ENCODE measurements around the gene HOXB1.
"Not testable (repeated sequence)": the region's sequence is repeated elsewhere in the genome, so short reads cannot be mapped to it uniquely, and the experiment has no call there.

Gene HOXB1

DNA sequence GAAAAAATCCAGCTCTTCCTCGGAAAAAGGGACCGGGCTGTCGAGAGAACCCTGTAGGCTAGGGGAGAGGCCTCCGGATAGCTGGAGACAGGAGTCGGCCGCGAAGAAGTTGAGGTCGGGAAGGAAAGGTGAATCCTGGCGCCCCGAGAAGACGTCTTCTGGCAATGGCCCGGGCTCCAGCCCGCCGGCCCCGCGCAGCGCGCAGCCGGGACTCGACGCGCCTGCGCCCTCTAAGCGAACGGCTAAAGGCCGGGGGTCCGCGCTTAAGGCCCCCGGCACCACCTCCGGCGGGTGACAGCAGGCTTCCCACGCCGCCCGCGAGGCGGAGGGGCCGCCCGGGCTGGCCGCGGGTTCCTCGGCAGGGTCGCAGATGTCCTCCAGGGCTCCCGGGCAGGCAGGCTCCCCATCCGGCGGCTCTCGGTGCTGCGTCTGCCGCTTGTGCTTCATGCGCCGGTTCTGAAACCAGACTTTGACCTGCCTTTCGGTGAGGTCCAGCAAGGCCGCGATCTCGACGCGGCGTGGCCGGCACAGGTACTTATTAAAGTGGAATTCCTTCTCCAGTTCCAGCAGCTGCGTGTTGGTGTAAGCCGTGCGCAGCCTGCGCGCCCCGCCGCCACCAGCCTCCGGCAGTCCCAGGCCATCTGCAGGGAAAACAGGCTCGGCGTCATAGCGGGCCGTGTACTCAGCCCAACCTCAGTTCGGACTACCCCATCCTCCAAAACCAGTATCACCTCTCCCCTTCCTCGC lies 12.5 kb upstream of the HOXB1 start:
- no peak for DNase-seq (ENCODE audit: low read depth)

DNA sequence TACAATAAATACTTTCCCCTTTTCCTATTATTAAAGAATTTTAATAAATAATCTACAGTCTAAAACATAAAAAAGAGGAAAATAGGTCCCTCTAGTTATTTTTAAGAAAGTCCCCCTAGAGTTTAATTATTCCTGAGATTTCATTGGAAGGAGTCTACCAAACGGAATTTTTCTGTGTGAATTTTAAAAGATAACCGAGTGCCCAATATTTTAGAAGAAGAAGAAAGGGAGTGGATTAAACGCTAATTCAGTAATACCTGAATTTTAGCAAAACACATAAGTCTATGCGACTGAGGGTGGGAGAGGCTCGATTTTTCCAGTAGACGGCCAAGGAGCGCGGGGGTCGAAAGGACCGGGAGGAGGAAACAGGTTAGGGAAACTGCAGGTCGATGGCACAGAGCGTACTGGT lies 11.9 kb upstream of the HOXB1 start:
- DNase-seq (ENCODE audit: low read depth) = no peak

DNA sequence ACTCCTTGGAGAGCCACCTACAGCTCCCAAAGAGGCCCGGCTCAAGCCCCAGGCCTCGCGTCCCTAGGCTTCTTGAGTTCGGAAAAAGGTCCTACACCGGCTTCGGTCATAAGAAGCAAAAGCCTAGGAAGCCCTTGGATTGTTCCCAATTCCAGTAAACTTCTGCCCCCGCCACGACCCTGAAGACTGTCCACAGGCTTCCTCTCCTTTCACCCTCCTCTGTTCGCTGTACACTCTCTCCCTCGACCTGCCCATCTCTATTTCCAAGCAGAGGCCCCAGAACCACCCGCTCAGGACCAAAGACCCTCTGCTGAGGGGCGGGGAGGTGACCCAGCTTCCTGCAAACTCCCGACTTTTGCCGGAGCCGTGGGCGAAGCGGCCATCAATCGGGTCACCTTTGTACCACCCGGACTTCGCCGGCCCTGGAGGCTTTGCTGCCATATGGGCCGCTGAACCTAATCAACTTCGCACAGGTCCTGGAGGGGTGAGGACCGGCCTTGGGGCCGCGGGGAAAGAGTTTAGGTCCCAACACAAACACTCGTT lies 11.4 kb upstream of the HOXB1 start:
- DNase-seq (ENCODE audit: low read depth) = no peak

DNA sequence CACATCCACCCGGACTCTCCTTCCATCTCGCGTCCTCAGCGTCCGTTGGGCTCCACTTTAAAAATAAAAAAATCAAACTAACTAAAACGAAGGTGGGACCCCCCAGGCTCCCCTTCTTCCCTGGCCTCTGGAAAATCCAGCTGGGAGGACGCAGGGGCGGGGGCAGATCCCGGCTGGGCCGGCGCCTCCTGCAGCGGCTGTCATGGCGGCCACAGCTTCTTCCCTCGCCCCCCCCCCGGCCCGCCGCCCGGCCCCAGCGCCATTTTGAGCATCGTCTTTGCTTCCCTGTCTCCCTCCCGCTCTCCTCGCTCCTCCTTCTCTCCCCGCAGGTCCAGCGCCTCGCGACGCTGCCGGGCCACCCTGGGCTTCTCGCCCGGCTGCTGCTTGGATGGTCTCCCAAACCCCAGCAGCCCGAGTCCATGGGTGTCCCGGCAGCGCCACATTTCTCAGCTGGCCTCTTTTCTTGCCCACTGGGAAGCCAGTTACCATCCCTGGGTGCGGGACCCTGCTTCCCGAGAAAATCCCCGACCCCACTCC lies 10.8 kb upstream of the HOXB1 start:
- DNase-seq (ENCODE audit: low read depth) = no peak

DNA sequence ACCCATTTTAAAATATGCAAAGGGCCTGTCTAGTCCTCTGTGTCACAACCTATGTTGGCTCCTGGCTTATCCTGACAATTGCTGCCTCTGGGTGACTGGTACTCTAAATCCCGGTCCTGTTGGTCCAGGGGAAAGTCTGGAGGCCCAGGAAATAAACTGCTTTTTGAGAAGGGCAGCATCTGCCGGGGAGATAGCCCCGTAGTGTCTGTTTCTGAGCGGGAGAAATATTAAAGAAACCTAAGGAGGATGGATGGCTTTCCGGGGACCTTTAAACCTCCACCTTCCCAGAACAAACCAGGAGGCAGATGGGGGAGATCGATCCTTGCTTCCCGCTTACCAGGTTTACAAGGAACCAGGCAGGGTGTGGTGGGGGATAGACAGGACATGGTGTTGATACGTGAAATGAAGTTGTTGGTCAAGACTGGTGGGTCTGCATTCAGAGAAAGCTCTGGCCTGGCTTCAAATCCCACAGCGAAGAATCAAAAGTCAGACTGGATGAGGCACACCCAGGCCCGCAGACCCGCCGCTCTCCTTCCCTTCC lies 10.3 kb upstream of the HOXB1 start:
- DNase-seq (ENCODE audit: low read depth) = no peak

DNA sequence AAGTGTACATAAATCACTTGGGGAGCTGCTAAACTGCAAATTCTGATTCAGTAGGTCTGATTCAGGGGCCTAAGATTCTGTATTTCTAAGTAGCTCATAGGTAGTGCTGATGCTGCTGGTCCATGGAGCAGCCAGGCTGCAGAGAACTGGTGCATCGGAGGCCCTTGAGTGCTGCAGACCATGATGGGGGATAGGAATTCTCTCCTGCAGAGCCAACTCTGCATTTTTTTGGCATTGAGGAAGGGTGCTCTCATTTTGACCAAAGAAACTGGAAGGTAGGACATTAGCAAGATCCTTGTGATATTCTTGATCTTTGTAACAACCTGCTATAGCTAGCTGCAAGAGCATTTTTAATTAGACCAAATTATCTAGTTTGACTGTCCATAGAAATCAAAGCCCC lies 9.4 kb upstream of the HOXB1 start:
- DNase-seq (ENCODE audit: low read depth) = no peak

DNA sequence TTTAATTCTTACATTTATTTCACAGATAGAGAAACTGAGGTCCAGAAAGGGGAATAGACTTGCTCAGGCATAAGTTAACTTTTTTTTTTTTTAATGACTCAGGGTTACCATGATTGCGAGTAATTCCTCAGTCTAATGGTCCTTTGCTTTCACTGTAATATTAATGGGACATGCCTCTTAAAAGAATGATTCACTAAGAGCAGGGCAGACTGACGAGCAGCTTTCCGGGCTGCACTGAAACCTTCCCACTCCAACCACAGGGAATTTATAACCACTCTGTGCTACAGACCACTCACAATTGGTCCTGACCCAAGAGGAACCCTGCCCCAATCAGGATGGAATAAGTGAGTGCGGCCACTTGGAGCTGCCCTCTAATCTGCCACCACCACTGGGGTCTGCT lies 8.4 kb upstream of the HOXB1 start:
- peak; percentile 80 for DNase-seq (ENCODE audit: low read depth)

DNA sequence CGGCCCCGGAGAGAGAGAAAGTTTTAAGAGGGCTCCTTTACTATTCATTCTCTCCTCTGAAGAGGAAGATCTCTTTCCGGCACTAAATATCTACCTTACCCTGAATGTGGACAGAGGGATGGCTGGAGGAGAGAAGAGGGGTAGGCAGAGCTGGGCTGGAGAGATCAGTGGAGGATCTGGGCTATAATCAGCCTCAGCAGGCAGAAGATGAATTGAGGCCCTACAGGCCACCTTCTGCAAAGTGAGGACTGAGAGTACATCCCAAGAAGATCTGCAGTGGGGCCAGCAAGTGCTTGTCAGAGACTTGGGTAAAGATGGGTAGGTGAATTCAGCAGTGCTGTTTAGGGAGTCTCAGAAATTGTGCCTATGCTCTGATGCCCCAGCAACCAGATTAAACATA lies 6.5 kb upstream of the HOXB1 start:
- no peak for DNase-seq (ENCODE audit: low read depth)

DNA sequence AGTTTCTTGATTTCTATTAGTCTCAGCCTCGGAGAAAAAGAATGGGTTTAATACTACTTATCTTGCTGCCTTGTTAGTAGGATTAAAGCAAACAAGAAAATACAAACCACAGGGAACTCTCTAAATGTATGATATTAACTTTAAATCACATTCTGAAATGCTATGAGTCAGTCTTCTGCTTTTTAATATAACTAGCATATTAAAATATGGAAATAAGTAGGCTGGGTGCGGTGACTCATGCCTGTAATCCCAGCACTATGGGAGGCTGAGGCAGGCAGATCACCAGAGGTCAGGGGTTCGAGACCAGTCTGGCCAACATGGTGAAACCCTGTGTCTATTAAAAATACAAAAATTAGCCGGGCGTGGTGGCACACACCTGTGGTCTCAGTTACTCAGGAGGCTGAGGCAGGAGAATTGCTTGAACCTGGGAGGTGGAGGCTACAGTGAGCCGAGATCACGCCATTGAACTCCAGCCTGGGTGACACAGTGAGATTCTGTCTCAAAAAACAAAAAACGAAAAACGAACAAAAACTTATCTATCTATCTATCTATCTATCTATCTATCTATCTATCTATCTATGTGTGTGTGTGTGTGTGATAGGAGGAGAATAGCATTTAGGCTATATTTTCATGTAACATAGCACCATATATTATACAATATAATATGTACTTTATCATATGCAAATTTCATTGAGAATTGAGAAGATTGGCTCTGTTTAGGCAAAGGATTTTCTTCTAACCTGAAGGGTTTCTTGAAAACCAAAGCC lies 5.2 kb upstream of the HOXB1 start:
- DNase-seq (ENCODE audit: low read depth) = not testable (repeated sequence)

DNA sequence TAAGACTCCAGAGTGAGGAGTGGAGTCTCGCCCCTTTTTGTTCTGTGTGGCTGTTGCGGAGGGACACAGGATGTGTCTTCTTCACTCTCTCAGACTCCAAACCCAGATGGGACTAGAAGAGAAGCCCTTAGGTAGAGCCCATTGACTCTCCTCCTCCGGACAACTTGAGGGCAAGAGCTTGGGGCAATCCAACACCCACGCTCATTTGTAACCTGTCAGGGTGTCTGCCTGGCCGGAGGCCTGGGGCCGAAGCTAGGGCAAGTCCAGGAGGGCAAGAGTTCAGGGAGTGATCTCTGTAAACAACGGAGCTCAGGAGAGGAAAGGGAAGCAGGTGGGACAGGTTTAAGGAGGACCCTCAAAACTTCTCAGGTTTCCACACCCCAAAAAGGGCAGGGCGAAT lies 1.4 kb upstream of the HOXB1 start:
- no peak for DNase-seq (ENCODE audit: low read depth)

DNA sequence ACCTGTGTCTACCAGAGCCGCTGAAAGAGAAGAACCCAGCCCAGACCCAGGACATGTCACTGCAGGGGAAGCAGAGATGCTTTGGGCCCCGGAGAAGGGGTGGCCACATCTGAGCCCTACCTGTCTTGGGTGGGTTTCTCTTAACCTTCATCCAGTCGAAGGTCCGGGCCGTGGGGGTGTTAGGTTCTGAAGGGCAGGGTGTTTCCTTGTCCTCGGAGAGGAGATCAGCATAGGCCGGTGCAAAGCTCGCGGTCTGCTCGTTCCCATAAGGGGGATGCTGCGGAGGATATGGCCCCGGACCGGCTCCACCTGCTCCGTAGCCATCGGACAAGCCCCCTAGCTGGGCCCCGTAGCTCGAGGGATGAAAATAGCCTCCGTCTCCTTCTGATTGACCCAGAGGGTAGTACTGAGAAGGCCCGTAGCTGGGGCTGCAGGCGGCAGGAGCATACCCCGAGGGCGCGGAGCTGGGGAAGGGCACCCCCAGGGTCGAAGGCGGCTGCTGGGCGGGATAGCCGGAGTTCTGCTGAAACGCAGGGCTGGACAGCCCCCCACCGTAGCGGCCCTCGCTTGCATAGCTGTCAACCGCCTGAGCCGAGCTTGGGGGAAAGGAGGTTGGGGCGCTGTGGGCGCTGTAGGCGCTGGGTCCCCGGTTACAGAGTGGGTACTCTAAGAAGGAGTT lies 464 bp downstream of the HOXB1 start:
- DNase-seq (ENCODE audit: low read depth) = no peak

DNA sequence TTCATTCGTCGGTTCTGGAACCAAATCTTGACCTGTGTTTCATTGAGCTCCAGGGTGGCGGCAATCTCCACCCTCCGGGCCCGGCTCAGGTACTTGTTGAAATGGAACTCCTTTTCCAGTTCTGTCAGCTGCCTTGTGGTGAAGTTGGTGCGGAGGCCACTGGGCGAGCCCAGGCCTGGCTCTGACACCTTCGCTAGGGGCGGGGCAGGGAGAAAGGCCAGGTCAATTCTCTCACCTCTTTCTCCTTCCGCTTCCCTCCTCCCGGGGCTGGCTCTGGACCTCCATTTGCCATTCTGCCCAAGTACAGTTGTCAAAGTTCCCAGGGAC lies 1.2 kb downstream of the HOXB1 start:
- DNase-seq (ENCODE audit: low read depth) = no peak

DNA sequence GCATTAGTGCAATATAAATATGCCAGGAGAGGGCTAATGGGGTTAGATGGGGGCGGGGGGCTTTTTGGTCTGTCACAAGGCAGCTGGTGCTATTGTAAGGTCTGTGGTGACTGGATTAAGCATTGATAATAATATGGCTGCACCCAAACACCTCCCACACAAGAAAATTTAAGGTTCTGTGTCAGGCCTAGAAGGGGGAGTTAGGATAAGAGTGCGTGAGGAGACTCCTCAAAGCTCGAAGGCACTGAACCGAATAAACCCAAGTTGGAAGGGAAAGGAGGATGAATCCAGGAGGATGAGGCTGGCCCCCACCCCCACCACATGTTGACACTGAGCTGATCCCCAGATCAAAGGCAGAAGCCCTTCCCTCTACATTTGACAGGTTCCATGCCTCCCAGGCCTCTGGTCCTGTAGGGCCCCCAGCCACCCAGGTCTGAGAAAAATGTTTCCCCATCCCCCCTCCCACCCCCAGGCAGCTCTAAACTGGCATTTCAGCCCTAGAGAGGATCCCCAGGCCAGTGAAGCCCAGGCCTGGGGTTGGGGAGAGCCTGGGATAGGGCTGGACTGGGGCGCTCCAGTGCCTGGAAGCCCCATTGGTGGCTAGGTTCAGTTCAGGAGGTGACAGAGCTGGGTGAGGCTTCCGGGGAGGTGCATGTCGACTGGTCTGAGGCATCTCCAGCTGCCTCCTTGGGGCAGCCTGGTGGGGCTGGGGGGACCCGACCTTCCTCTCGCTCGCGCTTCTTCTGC lies 1.7 kb downstream of the HOXB1 start:
- no peak for DNase-seq (ENCODE audit: low read depth)

DNA sequence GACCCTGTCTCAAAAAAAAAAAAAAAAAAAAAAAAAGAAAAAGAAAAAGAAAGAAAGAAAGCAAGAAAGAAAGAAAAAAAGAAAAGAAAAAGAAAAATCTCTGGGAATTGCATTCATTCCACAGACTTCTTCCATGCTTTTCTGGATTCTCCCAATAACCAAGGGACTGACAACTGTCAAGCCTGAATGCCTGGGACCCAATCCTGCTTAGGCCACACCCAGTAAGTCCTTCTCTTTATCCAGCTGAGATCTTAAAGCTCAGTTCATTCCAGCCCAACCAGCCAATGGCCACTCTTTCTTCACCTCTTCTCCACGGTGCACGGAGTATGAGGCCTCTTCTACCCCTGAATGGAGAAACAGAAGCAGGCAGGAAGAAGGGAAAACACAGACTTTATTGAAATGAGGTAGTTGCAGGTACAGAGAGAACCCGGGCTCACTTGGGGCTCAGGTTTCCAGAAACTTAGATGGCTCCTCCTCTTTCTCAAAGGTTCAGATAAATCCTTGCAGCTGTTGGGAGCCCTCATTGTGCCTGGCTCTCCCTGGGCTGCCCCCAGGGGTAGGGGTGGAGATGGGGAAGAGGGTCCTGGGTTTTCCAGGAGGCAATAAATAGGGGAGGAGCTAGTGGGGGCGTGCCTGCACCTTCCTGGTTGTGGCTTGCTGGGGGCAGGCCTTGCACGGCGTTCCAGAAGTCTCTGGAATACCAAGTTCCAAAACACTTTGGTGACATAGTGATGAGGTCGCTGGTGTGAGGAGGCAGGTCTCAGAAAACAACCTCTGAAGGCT lies 2.5 kb downstream of the HOXB1 start:
- DNase-seq (ENCODE audit: low read depth) = no peak

DNA sequence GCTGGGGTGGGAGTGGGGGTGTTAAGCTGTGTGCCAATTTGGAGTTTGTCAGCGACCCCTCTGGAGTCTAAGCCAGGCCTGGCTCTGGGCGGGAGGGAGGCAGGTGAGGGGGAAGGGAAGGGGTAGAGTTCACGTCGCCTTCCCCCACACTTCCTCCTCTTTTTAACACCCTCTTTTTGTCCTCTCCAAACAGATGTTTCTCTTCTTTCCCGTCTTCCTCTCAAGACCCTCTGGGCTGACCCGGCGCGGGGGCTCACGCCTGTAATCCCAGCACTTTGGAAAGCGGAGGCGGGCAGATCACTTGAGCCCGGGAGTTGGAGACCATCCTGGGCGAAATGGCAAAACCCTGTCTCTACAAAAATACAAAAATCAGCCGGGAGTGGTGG lies 3.3 kb downstream of the HOXB1 start:
- no peak for DNase-seq (ENCODE audit: low read depth)

DNA sequence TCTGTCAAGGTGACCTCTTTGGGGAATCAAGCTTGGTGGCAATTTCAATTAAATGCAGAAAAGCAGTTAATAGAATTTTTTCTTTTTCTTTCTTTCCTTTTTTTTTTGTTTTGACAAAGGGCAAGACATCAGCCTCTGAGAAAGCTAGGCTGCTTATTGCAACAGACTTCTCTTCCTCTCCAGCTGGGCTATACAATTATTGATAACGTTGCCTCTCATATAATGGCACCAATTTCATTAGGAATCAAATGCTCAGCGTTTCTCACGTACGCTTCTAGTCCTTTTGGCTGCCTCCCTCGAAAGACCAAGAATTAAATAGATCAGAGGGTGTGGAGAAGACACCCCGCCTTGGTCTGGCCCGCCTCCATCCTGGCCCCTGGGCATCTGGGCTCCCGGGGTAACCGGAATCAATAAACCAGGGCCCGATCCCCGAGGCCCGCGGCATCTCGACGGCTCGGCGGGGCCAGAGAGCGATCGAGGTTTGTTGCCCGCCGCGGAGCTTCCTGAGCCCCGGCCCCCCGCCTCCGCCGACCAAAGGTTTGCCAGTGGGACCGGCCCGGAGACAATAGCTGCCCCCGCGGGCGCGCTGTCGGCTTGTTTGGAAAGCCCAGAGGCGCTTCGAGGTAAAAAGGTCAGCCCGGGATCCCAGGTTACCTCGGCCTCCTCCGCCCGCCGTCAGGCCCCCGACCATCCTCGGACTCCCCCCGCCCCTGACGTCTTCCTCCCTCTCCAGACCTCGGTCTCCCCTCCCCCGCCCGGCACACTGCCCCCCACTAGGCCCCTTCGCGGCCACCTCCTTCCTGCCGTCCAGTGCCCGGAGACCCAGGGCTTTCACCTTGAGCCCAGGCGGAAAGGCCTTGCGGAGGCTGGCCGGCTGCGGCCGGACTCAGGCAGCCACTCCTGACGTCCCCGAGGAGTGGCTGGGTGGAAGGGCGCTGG lies 3.9 kb downstream of the HOXB1 start:
- no peak for DNase-seq (ENCODE audit: low read depth)

DNA sequence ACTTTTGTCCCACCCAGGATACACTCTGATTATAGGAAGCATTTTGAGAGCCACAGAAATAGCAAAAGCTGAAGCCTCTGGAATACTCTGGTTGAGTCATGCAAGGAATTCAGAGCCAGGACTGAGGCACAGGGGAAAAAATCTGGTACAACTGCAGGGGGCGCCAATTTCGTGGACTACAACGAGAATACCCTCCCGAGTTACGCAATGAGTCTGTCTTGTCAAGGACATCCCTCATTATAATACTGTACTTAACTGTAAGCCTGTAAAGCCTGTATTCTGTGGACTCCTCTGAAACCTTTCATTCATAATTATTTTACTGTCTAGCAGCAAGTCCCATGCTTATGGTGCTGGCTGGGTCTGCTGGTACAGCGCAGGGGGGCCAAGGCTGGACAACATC lies 7.8 kb downstream of the HOXB1 start:
- DNase-seq (ENCODE audit: low read depth) = no peak

DNA sequence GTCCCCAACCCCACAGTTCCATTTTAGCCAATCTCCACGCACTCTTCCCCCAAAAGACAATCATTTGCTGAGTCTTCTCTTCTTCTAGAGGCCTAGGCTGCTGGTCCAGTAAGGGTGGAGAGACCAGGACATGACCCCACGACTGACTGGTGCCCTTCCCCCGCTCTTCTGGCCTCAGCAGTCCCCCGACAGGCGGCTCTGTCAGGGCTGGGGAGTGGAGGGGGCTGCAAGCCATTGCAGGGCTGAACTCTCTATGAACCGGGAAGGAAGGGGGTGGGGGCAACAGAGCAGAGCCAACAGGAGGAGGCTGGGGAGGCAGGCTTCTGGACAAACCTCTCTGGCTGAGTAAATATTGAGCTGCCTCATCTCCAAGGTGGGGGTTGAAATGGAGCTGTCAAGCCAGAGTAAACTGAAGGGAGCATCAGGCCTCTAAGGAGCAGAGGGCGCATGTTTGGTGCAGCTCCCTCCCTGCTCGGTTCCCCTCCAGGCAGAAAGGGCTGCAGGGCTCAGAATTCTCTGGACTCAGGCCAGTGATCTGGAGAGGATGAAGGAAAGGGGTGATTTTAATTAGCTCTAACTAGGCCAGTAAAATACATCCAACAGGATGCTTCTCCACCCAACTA lies 8.7 kb downstream of the HOXB1 start:
- no peak for DNase-seq (ENCODE audit: low read depth)

DNA sequence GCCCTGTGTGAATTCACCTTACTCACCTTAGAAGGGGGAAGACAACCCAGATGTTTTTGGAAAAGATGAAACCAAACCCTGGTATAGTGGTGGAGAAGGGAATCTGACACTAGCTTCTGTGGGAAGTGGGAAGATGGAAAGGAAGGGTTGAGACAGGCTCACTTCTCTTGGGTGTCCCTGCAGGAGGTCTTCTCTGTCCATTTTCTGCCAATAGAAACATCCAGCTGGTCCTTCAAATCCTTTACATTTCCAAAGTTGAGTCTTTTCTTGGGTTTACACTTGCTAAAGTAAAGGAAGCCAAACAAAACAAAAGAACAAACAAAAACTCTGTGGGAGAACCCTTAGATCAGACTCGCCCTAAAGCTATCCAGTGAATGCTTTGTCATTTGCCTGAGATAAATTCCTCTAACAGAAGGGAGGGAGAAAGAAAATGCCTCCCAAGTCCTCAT lies 10.2 kb downstream of the HOXB1 start:
- no peak for DNase-seq (ENCODE audit: low read depth)

All from stromal cell of bone marrow (primary cell).